HG02870 (cell line): Measurements from ENCODE around the gene NAALADL2.
"Not testable (repeated sequence)": the region's sequence is repeated elsewhere in the genome, so short reads cannot be mapped to it uniquely, and the experiment has no call there.

Experiments
- ATAC-seq: cut with Tn5 transposase; IDR thresholded peaks from one replicate; pipeline ENCODE4 v1.9.1; 2021; ENCODE audit warnings: mild to moderate bottlenecking, moderate library complexity; ENCODE audit not compliant: unreplicated experiment

Gene NAALADL2

DNA sequence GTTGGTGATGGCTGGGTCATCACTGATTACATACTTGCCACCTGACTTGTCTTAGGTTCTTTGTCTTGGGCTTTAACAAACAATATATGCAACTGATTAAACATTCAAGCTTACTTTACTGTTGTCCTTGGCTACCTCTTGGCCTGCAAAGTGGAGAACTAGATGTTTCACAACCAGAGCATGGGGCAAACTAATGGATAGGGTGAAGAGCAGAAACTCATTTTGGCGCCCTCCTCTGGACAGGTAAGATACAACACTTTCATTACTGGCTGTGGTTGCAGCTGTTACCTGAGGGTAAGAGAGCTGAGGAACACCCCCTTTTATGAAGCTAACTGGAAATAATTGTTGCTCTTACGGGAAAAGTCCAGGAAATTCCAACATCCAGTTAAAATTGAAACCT lies 262.1 kb downstream of the NAALADL2 start:
- no peak for ATAC-seq

DNA sequence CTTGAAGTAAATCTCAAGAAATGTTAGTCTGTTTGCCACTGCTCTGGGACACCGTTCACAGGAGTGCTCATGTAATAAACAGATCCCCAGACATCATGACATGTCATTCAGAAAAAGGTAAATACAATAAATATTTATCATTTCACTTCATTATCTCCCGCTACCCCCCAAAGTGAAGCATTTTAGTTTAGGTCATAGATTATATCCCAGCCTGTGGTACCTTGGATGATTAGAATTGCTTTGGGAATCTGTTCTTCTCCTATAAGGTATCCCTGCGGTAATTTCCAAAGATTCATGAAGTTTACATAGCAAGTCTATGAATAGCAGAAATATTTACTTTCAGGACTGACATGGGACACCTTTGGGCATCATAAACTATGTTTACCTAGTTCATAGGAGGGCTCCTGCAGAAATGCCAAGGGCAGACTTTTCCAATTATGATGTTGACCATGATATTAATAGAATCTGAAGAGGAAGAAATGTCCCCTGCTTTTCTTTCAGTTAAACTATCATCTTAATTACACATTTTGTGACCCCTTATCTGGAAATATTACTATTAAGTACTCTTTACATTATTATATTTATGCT lies 268.0 kb downstream of the NAALADL2 start:
- ATAC-seq, result no peak

DNA sequence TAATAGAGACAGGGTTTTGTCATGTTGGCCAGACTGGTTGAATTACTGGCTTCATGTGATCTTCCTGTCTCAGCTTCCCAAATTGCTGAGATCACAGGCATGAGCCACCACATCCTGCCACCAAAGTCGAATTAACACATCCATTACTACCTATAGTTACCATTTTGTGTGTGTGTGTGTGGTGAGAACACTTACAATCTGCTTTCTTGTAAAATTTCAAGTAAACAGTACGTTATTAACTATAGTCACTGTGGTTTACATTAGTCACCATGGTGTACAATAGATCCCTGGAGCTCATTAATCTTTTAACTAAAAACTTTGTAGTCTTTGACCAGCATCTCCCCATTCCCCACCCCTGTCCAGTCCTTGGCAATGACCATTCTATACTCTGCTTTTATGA lies 270.0 kb downstream of the NAALADL2 start:
- ATAC-seq, result no peak

DNA sequence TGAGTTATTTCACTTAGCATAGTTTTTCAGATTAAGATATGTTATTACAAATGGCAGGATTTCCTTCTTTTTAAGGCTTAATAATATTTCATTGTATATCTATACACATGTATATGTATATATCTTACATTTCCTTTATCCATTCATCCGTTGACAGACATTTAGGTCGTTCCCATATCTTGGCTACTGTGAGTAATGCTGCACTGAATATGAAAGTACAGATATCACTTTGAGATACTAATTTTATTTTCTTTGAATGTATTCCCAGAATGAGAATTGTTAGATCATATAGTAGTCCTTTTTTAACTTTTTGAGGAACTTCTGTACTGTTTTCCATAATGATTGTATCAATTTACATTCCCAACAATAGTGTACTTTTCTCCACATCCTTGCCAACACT lies 270.4 kb downstream of the NAALADL2 start:
- no peak for ATAC-seq

DNA sequence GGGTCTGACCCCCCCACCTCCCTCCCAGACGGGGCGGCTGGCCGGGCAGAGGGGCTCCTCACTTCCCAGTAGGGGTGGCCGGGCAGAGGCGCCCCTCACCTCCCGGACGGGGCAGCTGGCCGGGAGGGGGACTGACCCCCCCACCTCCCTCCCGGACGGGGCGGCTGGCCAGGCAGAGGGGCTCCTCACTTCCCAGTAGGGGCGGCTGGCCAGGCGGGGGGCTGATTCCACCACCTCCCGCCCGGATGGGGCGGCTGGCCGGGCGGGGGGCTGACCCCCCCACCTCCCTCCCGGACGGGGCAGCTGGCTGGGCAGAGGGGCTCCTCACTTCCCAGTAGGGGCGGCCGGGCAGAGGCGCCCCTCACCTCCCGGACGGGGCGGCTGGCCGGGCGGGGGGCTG lies 272.7 kb downstream of the NAALADL2 start:
- not testable (repeated sequence) for ATAC-seq

DNA sequence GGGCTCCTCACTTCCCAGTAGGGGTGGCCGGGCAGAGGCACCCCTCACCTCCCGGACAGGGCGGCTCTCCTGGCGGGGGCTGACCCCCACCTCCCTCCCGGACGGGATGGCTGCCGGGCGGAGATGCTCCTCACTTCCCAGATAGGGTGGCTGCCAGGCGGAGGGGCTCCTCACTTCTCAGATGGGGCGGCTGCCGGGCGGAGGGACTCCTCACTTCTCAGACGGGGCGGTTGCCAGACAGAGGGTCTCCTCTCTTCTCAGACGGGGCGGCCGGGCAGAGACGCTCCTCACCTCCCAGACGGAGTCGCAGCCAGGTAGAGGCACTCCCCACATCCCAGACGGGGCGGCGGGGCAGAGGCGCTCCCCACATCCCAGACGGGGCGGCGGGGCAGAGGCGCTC lies 273.6 kb downstream of the NAALADL2 start:
- not testable (repeated sequence) for ATAC-seq

DNA sequence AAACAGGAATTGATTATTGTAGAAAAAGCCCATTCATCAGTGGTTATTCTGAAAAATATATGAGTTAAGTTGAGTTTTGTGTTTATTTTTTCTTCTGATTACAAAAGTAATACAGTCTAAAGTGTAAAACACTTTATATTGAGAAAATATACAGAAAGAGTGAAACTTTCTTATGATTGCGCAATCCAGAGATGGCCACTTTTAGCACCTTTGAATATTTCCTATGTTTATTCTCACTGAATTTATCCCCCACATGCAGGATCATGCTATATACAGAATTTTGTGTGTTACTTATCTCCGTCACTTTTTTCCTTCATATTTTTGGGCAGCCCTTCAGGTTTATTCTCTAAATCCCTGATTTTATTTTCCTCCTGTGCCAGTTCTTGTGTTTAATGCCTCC lies 285.2 kb downstream of the NAALADL2 start:
- no peak for ATAC-seq

DNA sequence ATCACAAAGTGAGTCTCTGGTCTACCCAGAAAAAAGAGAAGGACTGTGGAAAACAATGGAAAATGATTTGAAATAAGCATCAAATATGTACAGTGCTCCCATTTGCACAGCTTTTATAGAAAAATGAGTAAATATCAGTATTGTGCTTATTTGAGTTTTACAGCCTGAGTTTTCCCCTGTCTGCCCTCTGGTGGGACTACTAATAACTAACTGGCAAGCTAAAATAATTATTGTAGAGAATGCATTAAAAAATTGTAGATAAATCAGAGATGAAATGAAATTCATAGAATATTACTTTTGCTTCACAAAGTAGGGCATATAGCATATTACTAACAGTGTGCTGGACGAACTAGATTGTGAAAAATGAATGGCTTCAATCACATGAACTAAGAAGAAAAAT lies 287.1 kb downstream of the NAALADL2 start:
- no peak for ATAC-seq

DNA sequence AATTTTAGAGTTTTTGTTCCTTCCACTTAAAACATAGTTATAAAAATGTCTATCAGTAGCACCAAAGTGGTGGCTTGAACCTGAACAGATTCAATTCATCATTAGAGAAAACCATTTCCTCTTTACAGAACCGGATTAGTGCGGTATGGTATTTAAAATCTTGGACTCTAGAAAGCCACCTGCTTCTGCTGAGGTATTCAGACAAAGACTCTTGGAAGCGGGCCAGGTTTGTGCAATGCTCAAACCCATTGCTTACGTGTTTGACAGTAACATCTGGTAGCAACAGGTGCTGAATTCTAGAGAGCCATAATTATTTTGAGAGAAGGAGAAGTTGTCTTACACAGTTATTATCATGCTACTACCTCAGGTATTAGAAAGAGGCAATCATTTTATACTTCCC lies 290.5 kb downstream of the NAALADL2 start:
- ATAC-seq, result peak; percentile 92

DNA sequence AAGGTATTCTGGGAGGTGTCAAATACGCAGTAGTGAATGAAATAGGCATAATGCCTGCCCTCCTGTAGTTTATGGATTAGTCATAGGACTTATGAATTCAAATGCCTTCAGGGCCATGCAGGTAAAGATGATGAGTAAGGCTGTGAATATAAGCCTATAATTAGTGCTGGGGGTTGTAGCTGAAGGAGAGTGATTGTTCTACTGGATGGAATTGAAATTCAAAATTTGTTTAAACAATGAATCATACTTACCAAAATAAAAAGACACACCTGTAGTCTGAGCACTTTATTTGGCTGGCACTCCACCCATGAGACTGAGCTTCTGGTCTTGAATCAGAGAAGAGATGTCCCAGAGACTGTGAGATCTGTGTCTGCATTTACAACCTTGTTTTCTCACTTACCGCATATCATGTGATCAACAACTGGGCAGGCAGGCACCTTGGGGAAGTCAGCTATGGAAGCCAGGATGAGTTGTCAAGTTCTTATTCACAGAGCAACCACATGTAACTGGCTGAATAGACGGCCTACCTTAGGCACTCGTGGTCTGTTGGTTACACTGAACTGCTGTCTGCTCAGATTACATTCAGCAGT lies 291.8 kb downstream of the NAALADL2 start:
- no peak for ATAC-seq

DNA sequence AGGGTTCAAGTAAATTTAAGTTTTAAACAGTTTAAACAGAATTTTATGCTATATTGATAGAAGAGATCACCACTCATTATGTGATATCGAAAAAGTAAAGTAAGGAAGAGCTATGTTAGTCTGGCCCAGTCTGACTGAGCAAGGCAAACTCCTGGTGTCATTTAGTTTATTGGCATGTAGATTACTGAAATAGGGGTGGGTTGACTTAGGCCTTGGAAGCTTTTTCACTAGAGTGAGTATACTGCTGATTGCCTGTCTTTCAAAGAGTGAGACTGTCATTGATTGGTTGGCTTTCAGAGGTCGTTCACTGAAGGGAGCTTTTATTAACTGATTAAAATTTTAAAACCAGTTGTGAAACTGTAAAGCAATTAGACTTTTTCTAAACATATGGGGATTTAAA lies 294.5 kb downstream of the NAALADL2 start:
- ATAC-seq, result no peak

DNA sequence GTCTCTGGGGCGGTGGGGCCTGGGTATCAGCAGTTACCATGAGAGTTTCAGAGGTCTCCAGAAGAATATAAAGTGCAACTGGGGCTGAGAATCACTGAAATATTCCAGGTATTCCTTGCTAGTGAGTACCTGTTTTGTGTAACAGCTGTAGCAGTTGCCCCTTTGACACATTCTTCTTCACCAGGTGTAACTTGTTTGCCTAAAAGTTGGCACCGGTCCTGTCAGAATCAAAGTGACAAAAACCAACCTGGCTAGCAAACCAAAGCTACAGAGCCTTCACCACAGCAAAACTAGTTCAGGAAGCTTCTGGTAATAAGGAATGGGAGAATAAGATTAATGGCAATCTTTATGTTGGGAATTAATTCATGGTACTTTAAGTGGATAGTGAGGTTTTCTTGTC lies 296.0 kb downstream of the NAALADL2 start:
- no peak for ATAC-seq

DNA sequence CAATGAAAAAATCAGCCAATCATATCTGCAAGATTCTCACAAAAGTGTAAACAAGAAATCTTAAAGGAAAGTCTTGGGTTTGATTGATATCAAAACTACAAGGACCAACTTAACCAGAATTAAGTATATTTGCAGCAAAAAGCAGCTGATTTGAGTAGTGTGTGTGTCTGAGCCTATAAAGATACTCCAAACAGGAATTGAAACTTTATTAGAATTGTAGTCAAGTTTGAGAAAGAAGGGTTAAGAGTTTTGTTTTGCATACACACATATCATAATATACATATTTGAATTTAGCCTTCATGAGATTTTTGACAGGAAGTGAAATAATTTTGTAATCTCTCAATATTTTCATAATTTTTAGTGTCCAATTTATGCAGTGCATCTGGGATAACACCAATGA lies 300.1 kb downstream of the NAALADL2 start:
- ATAC-seq, result no peak

DNA sequence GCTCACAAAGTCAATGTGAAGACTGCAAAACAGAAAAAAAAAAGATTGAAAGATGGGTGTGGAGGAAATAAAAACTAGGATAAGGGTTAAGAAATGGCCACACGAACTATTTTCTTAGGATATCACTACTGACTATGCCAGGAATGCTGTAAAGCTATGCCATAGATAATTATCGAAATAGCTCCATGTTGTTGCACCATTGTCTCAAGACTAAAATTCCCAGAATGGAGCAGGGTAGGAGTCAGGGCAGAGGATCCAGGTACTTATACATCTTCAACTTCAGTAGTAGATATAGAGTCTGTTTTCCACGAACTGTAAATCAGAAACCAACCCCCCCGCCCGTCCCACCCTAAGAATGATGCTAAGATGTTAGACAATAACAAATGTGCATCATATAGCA lies 302.2 kb downstream of the NAALADL2 start:
- no peak for ATAC-seq

DNA sequence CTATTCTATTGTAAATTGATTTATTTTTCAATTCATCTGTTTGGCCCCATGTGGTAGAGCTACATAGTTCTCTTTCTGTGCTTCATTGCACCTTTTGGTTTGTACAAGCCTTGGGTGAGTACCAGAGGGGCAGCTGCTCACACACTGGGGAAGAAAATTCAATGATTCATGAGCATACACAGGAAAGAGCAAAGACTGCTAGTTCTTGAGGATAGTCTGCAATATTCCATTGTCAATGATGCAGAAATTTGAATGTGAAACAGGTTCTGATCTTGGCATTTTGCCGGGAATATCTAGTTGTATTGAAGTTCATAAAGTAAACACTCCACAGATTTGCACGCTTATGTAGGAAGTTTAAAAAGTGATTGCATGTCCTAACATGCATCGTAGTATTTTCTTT lies 304.6 kb downstream of the NAALADL2 start:
- no peak for ATAC-seq

DNA sequence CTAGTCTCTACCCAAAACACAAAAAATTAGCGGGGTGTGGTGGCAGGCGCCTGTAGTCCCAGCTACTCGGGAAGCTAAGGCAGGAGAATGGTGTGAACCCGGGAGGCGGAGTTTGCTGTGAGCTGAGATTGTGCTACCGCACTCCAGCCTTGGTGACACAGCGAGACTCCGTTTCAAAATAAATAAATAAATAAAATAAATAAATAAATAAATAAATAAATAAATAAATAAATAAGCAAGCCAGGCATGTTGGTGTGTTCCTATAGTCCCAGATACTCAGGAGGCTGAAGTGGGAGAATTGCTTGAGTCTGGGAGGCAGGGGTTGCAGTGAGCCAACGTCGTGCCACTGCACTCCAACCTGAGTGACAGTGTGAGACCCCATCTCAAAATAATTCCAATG lies 314.0 kb downstream of the NAALADL2 start:
- ATAC-seq, result not testable (repeated sequence)

DNA sequence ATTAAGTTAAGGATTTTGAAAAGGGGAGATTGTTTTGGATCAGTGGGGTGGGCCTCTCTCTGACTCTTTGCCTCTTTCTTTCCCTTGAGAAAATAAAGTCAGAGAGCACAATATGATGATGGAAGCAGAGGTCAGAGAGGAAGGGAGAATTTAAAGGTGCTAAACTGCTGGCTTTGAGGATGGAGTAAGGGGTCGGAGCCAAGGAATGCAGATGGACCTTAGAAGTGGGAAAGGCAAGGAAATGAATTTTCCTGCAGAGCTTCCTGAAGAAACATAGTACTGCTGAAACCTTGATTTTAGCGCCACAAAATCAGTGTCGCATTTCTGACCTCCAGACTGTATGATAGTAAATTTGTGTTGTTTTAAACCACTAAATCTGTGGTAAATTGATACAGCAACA lies 317.4 kb downstream of the NAALADL2 start:
- ATAC-seq, result no peak

DNA sequence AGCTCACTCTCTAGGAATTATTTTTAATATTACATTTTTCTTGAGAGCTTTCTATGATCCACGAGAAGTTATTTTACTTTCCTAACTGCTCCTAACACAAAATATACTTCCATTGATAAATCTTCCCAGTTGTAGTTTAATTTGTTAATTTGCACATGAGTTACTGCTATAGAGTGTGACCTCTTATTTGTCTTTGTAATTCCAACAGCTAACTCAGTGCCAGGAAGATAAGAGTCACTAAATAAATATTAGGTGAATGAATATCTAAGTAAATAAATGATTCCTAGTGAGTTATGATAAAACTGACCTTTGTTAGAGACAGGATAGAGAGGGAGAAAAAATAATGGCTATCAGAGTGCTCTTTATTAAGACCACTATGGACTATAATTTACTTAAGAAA lies 319.9 kb downstream of the NAALADL2 start:
- ATAC-seq, result no peak

DNA sequence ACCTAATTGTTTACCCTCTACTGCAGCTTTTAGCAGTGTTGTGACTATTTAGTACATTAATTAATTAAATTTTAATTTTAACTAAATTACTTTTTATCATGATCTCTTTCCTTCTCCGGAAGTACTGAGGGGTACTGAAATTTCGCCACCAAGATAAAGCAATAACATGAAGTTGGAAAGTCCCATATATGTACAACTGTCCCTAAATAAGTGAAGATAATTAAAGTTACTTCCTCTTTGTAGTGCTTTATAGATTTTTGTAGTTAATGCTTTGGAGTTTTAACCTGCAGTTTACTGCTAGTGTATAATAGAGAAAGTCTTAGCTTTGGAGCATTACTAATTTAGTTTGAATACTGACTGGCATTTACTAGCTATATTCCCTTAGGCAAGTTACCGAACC lies 325.3 kb downstream of the NAALADL2 start:
- no peak for ATAC-seq

DNA sequence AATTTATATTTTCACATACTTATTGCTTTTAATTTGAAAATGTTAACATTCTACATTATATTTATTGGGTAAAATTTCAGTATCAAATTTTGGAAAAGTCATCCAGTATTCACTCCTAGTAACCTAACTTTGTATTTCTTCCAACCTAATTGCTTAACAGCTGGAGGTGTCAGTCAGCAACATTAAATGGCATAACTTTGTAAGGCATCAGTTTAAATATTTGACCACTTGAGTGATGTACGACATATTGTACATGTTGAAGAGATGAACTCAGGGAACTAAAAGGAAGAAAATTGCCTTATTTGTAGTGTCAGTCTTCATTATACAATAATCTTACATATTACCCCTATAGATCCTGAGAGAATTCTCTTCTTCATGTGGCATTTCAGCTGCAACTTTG lies 326.8 kb downstream of the NAALADL2 start:
- ATAC-seq, result no peak

DNA sequence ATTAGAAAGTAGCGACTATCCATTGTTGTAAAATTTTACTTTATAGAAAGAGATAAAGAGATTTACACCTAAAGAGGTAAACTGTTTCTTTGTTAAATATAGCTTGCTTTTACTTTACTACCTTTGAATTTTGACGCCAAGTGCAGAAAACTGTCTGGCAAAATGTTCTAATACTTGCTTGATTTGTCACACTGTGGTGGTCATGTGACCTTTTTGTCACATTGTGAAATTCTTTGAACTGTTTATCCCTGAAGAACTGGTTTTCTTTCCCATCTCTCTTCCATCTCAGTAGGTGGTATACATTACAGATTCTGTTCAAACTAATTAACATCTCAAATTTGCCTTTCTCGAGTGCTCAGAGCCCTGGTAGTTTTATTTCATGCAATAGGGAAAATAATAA lies 327.4 kb downstream of the NAALADL2 start:
- no peak for ATAC-seq

DNA sequence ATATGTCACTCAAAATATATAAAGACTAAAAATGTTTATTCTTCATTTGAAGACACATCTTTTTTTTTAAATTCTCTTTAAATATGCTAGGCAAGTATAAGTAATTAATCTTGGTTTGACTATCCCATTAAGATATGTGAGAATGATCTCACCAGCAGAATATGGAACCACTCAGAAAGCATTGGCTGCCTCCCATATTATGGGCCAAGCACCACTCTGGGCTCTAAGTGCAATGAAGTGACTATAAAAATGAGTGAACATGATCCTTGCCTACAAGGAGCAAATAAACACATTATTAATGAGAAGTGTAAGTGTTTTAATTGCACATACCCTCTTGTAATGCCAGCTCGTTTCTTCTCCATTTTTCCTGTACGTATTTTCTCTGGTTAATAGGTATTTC lies 328.5 kb downstream of the NAALADL2 start:
- no peak for ATAC-seq

DNA sequence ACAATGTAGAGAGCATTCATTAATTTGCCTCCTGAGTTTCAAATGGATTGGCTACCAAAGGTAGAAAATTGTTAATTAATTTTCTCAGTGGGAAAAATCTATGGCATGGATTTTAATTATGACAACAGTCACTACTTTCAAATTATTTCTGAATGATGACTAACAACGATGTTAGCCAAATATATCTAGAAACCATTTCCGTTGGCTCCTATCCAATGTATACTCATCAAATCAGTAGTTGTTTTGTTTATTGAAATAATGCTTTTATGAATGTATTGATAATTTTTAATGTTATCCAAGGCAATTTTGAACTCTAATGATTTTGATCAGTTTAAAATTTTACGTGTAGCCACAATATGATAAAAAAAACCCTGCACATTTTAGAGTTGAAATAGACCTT lies 333.4 kb downstream of the NAALADL2 start:
- no peak for ATAC-seq
